ENCODE results near the gene MALSU1.

Gene MALSU1

DNA sequence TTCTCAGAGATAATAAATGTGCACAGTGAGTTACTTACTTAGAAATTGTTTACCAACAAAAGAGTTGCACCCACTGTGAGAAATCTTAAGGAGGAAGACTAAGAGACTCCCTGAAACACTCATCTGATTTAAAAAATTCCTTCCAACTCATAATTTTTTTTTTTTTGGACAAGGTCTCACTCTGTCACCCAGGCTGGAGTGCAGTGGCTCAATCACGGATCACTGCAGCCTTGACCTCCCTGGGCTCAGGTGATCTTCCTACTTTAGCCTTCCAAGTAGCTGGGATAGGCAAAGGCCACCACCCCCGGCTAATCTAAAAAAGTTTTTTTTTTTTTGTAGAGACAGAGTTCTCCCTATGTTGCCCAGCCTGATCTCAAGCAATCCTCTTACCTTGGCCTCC is 36.0 kb downstream of the MALSU1 start:
- no peaks in the 10 kb centered on the region for H3K27me3 ChIP-seq (ENCODE audit: insufficient read depth, low read length)
- peaks cover 7% of the 10 kb centered on the region for H3K79me2 ChIP-seq (ENCODE audit: control insufficient read depth, insufficient read depth, low read length, unreplicated experiment)
- H3K4me1 ChIP-seq (ENCODE audit: control insufficient read depth, insufficient read depth, low read length, unreplicated experiment): peaks cover 37% of the 10 kb centered on the region
- no peak overlapping the region for H3K4me3 ChIP-seq (ENCODE audit: low read depth, low read length)
- peak overlapping the region; percentile 93 for H3K27ac ChIP-seq (ENCODE audit: low read depth, low read length)
- no peak overlapping the region for H2AFZ ChIP-seq (ENCODE audit: low read length, unreplicated experiment)
- peaks cover 42% of the 10 kb centered on the region for H3K36me3 ChIP-seq (ENCODE audit: insufficient read depth, low read length)

DNA sequence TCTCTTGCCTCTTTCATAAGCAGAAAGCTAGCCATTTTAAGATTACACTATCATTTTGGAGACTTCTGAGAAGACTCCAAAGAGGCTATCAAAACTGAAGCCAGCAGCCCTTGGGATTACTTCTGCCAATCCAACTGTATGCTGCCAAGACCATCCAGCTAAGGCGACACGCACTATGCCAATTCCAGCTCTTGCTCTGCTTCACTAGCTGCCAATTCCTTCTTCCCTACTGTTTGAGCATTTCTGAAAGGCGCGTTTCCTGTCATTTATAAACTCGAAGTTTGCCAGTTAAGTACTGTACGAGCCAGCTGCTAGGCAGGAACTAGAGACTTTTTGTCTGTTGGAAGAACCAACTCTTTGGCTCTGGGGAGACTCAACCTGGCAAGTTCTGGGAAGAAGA is 36.5 kb downstream of the MALSU1 start:
- H3K4me1 ChIP-seq (ENCODE audit: control insufficient read depth, insufficient read depth, low read length, unreplicated experiment): peaks cover 37% of the 10 kb centered on the region
- H3K27me3 ChIP-seq (ENCODE audit: insufficient read depth, low read length): no peaks in the 10 kb centered on the region
- no peak overlapping the region for H2AFZ ChIP-seq (ENCODE audit: low read length, unreplicated experiment)
- H3K79me2 ChIP-seq (ENCODE audit: control insufficient read depth, insufficient read depth, low read length, unreplicated experiment): peaks cover 7% of the 10 kb centered on the region
- H3K27ac ChIP-seq (ENCODE audit: low read depth, low read length): peak overlapping the region; percentile 93
- H3K4me3 ChIP-seq (ENCODE audit: low read depth, low read length): no peak overlapping the region
- H3K36me3 ChIP-seq (ENCODE audit: insufficient read depth, low read length): peaks cover 42% of the 10 kb centered on the region

DNA sequence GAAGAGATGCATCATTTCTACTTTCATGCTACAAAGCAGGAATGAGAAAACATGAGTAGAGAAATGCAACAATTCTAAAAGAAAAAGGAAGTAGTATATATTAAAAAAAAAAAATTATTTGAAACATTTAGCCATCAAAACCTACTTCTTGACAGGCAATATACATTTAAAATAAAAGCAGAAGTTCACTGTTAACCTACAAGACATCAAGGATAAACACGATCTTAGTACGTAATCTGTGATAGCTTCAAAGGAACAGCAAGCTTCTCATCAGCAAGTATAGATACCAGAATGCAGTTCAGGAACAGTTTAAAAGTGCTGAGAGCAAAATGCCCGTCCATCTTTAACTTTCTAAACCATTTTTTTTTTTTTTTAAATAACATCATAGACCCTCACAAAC is 36.9 kb downstream of the MALSU1 start:
- H3K4me1 ChIP-seq (ENCODE audit: control insufficient read depth, insufficient read depth, low read length, unreplicated experiment): peaks cover 37% of the 10 kb centered on the region
- no peak overlapping the region for H3K4me3 ChIP-seq (ENCODE audit: low read depth, low read length)
- no peaks in the 10 kb centered on the region for H3K27me3 ChIP-seq (ENCODE audit: insufficient read depth, low read length)
- H2AFZ ChIP-seq (ENCODE audit: low read length, unreplicated experiment): no peak overlapping the region
- H3K36me3 ChIP-seq (ENCODE audit: insufficient read depth, low read length): peaks cover 40% of the 10 kb centered on the region
- H3K79me2 ChIP-seq (ENCODE audit: control insufficient read depth, insufficient read depth, low read length, unreplicated experiment): peaks cover 7% of the 10 kb centered on the region
- peak overlapping the region; percentile 93; the same call in 1 of the 2 replicates for H3K27ac ChIP-seq (ENCODE audit: low read depth, low read length)

DNA sequence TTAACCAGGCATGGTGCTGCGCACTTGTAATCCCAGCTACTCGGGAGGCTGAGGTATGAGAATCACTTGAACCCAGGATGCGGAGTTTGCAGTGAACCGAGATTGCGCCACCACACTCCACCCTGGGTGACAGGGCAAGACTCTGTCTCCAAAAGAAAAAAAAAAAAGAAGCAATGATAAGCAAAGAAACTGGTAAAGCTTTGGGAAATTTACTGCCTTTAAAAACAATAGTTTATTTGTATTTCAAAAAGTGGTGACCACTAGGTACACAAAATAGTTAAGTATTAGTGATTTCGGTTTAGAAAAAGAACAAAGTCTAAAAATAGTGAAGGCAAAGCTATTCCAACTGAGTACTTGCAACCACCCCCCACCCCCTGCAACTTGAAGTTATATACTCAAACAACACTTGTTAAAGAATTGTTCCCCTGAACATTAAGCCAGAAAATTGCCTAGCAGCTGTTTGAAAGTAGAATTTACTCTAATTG is 37.7 kb downstream of the MALSU1 start:
- Histone ChIP-seq H3K4me1 (ENCODE audit: control insufficient read depth, insufficient read depth, low read length, unreplicated experiment) (peaks cover 36% of the 10 kb centered on the region), H3K79me2 (ENCODE audit: control insufficient read depth, insufficient read depth, low read length, unreplicated experiment) (peaks cover 7% of the 10 kb centered on the region), H3K4me3 (ENCODE audit: low read depth, low read length) (no peak overlapping the region), H3K27me3 (ENCODE audit: insufficient read depth, low read length) (no peaks in the 10 kb centered on the region), H3K36me3 (ENCODE audit: insufficient read depth, low read length) (peaks cover 37% of the 10 kb centered on the region), H3K27ac (ENCODE audit: low read depth, low read length) (no peak overlapping the region), H2AFZ (ENCODE audit: low read length, unreplicated experiment) (no peak overlapping the region)

DNA sequence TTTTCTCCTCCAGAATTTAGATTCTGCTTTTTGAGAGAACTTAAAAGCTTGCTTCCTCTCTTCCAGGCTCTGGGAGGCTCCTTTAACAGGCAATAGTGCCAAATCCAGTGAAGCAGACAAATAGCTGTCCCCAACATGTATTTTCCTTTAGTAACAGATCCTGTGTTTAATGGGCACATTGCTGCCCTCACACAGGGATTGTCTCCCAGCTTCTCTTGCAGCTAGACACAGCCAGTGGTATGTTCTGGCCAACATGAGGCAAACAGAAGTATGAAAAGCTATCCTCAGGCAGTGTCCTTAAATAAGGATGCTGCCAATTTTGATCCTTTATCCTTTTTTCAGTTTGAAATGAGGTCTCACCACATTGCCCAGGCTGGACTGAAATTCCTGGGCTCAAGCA is 38.2 kb downstream of the MALSU1 start:
- H3K4me3 ChIP-seq (ENCODE audit: low read depth, low read length): no peak overlapping the region
- H3K36me3 ChIP-seq (ENCODE audit: insufficient read depth, low read length): peaks cover 32% of the 10 kb centered on the region
- no peak overlapping the region for H2AFZ ChIP-seq (ENCODE audit: low read length, unreplicated experiment)
- no peak overlapping the region for H3K27ac ChIP-seq (ENCODE audit: low read depth, low read length)
- peaks cover 7% of the 10 kb centered on the region for H3K79me2 ChIP-seq (ENCODE audit: control insufficient read depth, insufficient read depth, low read length, unreplicated experiment)
- H3K27me3 ChIP-seq (ENCODE audit: insufficient read depth, low read length): no peaks in the 10 kb centered on the region
- H3K4me1 ChIP-seq (ENCODE audit: control insufficient read depth, insufficient read depth, low read length, unreplicated experiment): peaks cover 31% of the 10 kb centered on the region

DNA sequence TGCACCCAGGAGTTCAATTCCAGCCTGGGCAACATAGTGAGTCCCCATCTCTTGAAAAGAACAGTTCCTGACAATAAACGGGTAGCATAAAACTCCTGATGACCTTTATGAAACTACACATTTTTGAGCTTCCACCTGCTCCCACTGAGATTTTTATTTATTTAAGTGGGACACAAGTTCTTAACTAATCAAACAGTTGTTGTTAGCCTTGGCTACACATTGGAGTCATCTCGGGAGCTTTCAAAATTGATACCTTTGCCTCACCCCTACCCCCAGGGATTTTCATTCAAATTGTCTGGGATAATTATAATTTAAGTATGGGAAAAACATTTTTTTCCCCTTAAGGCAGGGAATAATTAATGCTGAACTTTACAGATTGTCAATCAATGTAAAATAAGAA is 39.3 kb downstream of the MALSU1 start:
- no peak overlapping the region for H2AFZ ChIP-seq (ENCODE audit: low read length, unreplicated experiment)
- no peaks in the 10 kb centered on the region for H3K27me3 ChIP-seq (ENCODE audit: insufficient read depth, low read length)
- peaks cover 37% of the 10 kb centered on the region for H3K36me3 ChIP-seq (ENCODE audit: insufficient read depth, low read length)
- no peak overlapping the region for H3K4me3 ChIP-seq (ENCODE audit: low read depth, low read length)
- H3K79me2 ChIP-seq (ENCODE audit: control insufficient read depth, insufficient read depth, low read length, unreplicated experiment): peaks cover 7% of the 10 kb centered on the region
- no peak overlapping the region for H3K27ac ChIP-seq (ENCODE audit: low read depth, low read length)
- peaks cover 20% of the 10 kb centered on the region for H3K4me1 ChIP-seq (ENCODE audit: control insufficient read depth, insufficient read depth, low read length, unreplicated experiment)

DNA sequence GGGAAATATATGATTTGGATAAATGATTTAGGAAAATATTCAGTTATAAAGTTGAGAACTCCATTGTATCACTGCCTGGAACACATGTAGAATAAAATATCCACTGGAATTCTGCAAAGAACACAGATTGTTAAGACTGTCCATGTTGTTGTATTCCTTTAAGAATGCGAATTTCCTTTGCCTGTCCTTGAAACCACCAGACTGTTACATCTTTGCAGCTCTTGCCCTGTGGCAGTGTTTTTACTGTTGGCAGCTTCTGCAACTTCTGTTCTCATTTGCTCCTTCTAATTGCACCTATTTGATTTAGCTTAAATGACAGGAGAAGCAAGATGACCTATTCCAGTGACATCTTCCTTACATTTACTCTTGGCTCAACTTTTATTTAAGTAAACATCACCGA is 39.7 kb downstream of the MALSU1 start:
- Histone ChIP-seq H3K27me3 (ENCODE audit: insufficient read depth, low read length) (no peaks in the 10 kb centered on the region), H3K4me1 (ENCODE audit: control insufficient read depth, insufficient read depth, low read length, unreplicated experiment) (peaks cover 17% of the 10 kb centered on the region), H2AFZ (ENCODE audit: low read length, unreplicated experiment) (no peak overlapping the region), H3K36me3 (ENCODE audit: insufficient read depth, low read length) (peaks cover 41% of the 10 kb centered on the region), H3K79me2 (ENCODE audit: control insufficient read depth, insufficient read depth, low read length, unreplicated experiment) (peaks cover 7% of the 10 kb centered on the region), H3K4me3 (ENCODE audit: low read depth, low read length) (no peak overlapping the region), H3K27ac (ENCODE audit: low read depth, low read length) (no peak overlapping the region)

DNA sequence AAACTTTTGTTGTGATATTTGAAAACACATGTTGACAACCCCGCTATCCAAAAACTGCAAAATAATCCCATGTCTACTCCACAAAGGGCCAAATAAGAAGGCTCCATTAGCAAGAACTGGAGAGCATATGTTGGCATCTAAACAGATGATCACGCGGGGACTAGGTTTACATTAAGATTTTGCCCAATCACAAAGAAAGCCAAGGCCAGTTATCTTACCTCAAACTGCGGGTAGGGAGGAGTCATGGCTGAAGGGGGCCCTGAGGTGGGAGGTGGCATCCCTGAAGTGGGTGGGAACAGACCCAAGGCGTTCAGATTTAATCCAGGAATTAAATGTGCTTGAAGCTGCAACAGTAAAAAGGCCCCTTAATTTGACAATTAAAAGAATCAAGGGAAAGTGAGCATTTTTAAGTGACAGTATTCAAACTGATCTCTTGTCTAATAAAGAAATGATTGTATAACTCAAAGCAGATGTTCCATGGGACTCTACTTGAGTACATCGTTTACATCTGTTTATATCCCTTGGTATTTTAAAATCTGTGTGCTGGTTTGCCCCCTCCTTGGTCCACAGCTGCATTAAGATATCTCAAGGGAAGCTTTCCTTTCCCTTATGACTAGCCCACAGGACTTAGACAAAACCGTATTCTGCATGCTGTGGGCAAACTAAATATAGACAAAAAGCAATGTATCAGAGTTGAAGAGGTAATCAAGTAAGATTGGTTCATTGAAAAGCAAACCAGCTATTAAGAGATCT is 42.9 kb downstream of the MALSU1 start:
- peaks cover 29% of the 10 kb centered on the region for H3K79me2 ChIP-seq (ENCODE audit: control insufficient read depth, insufficient read depth, low read length, unreplicated experiment)
- peaks cover 11% of the 10 kb centered on the region for H3K4me1 ChIP-seq (ENCODE audit: control insufficient read depth, insufficient read depth, low read length, unreplicated experiment)
- H3K27ac ChIP-seq (ENCODE audit: low read depth, low read length): no peak overlapping the region
- H3K36me3 ChIP-seq (ENCODE audit: insufficient read depth, low read length): peaks cover 47% of the 10 kb centered on the region
- no peak overlapping the region for H3K4me3 ChIP-seq (ENCODE audit: low read depth, low read length)
- no peak overlapping the region for H2AFZ ChIP-seq (ENCODE audit: low read length, unreplicated experiment)
- H3K27me3 ChIP-seq (ENCODE audit: insufficient read depth, low read length): no peaks in the 10 kb centered on the region

DNA sequence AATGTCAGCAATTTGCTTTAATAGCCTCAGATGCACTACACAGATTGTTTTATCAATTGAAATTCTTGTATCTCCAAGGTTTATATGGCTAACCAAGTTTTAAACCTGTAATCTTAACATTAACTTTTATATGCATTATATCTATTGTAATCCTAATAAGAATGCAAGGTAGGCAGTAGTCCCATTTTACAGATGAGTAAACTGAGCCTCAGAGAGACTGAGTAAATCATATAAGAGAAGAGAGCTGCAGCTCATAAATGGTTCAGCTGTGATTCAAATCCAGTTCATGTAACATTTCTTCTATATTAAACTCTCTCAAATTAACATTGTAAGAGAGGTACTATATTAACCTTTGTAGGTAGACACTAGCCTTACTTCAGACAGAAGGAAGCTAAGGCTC is 44.0 kb downstream of the MALSU1 start:
- Histone ChIP-seq H3K4me3 (ENCODE audit: low read depth, low read length) (no peak overlapping the region), H2AFZ (ENCODE audit: low read length, unreplicated experiment) (no peak overlapping the region), H3K27me3 (ENCODE audit: insufficient read depth, low read length) (no peaks in the 10 kb centered on the region), H3K79me2 (ENCODE audit: control insufficient read depth, insufficient read depth, low read length, unreplicated experiment) (peaks cover 26% of the 10 kb centered on the region), H3K4me1 (ENCODE audit: control insufficient read depth, insufficient read depth, low read length, unreplicated experiment) (peaks cover 21% of the 10 kb centered on the region), H3K27ac (ENCODE audit: low read depth, low read length) (no peak overlapping the region), H3K36me3 (ENCODE audit: insufficient read depth, low read length) (peaks cover 36% of the 10 kb centered on the region)

DNA sequence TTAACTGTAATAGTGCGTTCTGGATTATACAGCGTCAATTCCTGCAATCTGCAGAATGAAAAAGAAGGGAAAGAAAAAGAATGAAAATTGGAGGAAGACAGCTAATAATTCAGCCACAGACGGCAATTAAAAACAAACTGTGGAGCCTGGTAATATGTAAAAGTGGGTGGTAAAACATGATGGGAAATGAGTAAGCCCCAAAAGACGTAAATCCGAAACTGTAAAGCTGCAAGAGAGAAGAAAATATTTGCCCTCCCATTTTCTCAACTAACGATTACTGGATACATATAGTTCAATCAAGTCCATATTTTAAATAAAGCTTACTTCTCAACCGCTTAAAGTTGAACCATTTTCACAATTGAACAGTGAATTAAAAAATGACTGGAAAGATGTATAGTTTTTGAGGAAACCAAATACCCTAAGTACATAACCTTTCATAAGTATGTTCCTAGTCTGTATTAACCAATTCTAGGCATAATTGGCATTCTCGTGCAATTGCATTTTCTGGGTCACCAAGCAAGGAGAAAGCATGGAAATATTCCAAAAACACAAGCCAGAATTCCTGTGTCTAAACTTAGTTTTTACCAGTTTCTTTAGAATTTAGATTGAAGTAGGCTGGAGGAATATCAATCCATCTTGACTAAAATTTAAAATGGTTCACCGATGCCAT is 44.8 kb downstream of the MALSU1 start:
- H3K4me1 ChIP-seq (ENCODE audit: control insufficient read depth, insufficient read depth, low read length, unreplicated experiment): peaks cover 29% of the 10 kb centered on the region
- H2AFZ ChIP-seq (ENCODE audit: low read length, unreplicated experiment): no peak overlapping the region
- peaks cover 28% of the 10 kb centered on the region for H3K36me3 ChIP-seq (ENCODE audit: insufficient read depth, low read length)
- H3K79me2 ChIP-seq (ENCODE audit: control insufficient read depth, insufficient read depth, low read length, unreplicated experiment): peaks cover 22% of the 10 kb centered on the region
- no peak overlapping the region for H3K4me3 ChIP-seq (ENCODE audit: low read depth, low read length)
- no peaks in the 10 kb centered on the region for H3K27me3 ChIP-seq (ENCODE audit: insufficient read depth, low read length)
- no peak overlapping the region for H3K27ac ChIP-seq (ENCODE audit: low read depth, low read length)

DNA sequence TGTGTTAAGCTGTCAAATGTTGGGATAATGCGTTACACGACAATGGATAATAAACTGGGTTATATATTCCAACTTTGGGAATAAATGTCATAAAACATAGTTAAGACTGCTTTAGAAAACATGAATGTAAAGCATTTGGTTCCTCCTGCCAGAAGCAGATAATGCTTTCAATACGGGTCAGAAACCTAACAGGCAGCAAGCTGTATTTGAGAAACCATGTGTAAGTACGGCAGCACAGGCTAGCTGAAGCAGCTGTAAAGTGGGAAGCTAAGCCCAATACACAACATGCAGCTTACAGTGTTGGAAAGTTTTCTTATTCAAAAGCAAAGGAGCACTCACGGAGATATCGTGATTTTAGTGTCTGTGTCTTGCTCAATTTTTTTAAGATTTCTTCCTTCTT is 46.5 kb downstream of the MALSU1 start:
- peaks cover 22% of the 10 kb centered on the region for H3K79me2 ChIP-seq (ENCODE audit: control insufficient read depth, insufficient read depth, low read length, unreplicated experiment)
- H3K4me1 ChIP-seq (ENCODE audit: control insufficient read depth, insufficient read depth, low read length, unreplicated experiment): peaks cover 46% of the 10 kb centered on the region
- no peak overlapping the region for H2AFZ ChIP-seq (ENCODE audit: low read length, unreplicated experiment)
- peaks cover 21% of the 10 kb centered on the region for H3K36me3 ChIP-seq (ENCODE audit: insufficient read depth, low read length)
- no peak overlapping the region for H3K27ac ChIP-seq (ENCODE audit: low read depth, low read length)
- no peaks in the 10 kb centered on the region for H3K27me3 ChIP-seq (ENCODE audit: insufficient read depth, low read length)
- peak overlapping the region; percentile 54; the same call in 1 of the 2 replicates for H3K4me3 ChIP-seq (ENCODE audit: low read depth, low read length)

All from ACC112 (cell line).